HAP-1 (cell line): ENCODE results near the gene ZNF664.

ENCODE experiments used
- DNase-seq, 2 experiments: peaks; one replicate each; pipeline ENCODE4 v3.0.0-alpha.2; 2016 to 2020; ENCODE audit warnings: low spot score in 2 of 2
- H3K27me3 ChIP-seq: fragments of 250-450 bp; sonication (Bioruptor Pico); 2 replicates; pipeline ENCODE4 v1.5.1; 2020; ENCODE audit warnings: low read depth, mild to moderate bottlenecking, moderate library complexity
- H3K36me3 ChIP-seq: fragments of 250-450 bp; sonication (Bioruptor Pico); replicated peaks from 2 replicates; pipeline ENCODE4 v1.5.1; 2020; ENCODE audit warnings: mild to moderate bottlenecking
- H3K4me1 ChIP-seq: fragments of 250-450 bp; sonication (Bioruptor Pico); 2 replicates; pipeline ENCODE4 v1.5.1; 2020; ENCODE audit warnings: mild to moderate bottlenecking
- H3K4me3 ChIP-seq: fragments of 250-450 bp; sonication (Bioruptor Pico); 2 replicates; pipeline ENCODE4 v1.5.1; 2020; ENCODE audit warnings: mild to moderate bottlenecking, moderate library complexity
- H3K9me3 ChIP-seq: fragments of 250-450 bp; sonication (Bioruptor Pico); 2 replicates; pipeline ENCODE4 v1.5.1; 2020; ENCODE audit warnings: mild to moderate bottlenecking, moderate library complexity
- in situ Hi-C: fragments of 300-500 bp; cut with MboI; formaldehyde crosslinking; loops from 3 replicates; pipeline ENCODE4 v1.14.3; 2020; ENCODE audit warnings: low sequenced_read_pairs, inconsistent platforms, mixed read lengths

The ZNF664 gene

DNA sequence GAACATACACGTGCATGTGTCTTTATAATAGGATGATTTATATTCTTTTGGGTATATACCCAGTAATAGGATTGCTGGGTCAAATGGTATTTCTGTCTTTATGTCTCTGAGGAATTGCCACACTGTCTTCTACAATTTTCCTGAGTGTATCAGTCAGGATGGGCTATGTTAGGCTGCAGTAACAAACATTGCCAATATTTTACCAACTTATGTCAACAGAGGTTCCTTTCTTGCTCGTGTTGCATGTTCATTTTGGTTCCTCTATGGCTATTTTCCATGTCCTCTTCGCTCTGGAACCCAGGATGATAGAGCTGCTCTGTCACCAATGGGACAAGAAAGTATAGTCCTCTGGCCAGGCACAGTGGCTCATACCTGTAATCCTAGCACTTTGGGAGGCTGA lies 86.7 kb downstream of the ZNF664 start:
- Histone ChIP-seq H3K9me3 (no peaks in the 10 kb centered on the region), H3K4me3 (no peak overlapping the region), H3K27me3 (no peaks in the 10 kb centered on the region), H3K36me3 (no peaks in the 10 kb centered on the region), H3K4me1 (no peaks in the 10 kb centered on the region)
- in situ Hi-C loops = no loop called here
- DNase-seq = no peak
